Lower lobe of right lung (tissue), 2 donors: Measurements from ENCODE around the gene MAPK4. TPM values are rescaled to one million over a fixed set of nuclear protein-coding genes. Genes with fewer than 3 reads are reported as not detected.

ENCODE experiments used
- ATAC-seq, 2 donors: fragments of 200-7000 bp; cut with Tn5 transposase; one replicate each; pipeline ENCODE4 v1.9.1; 2020 to 2022; ENCODE audit warnings: mild to moderate bottlenecking in 2 of 2, moderate library complexity in 2 of 2
- DNase-seq: peaks from one replicate; pipeline ENCODE4 v3.0.0-alpha.2; 2020
- H3K27ac ChIP-seq: fragments of 200-600 bp; one replicate; pipeline ENCODE4 v1.8.0; 2022
- H3K27me3 ChIP-seq: fragments of 200-600 bp; one replicate; pipeline ENCODE4 v1.8.0; 2022; ENCODE audit warnings: low read depth
- H3K36me3 ChIP-seq: fragments of 200-600 bp; one replicate; pipeline ENCODE4 v1.8.0; 2022; ENCODE audit warnings: mild to moderate bottlenecking
- H3K4me1 ChIP-seq: fragments of 200-600 bp; one replicate; pipeline ENCODE4 v1.8.0; 2022
- H3K4me3 ChIP-seq: fragments of 200-600 bp; one replicate; pipeline ENCODE4 v1.8.0; 2022; ENCODE audit warnings: mild to moderate bottlenecking
- H3K9me3 ChIP-seq: fragments of 200-600 bp; one replicate; pipeline ENCODE4 v1.8.0; 2022
- CTCF ChIP-seq: fragments of 200-600 bp; IDR thresholded peaks from one replicate; pipeline ENCODE4 v1.8.0; 2022; ENCODE audit warnings: antibody characterized with exemption, mild to moderate bottlenecking
- intact Hi-C: fragments of 100-400 bp; cut with DNase I; formaldehyde crosslinking; loops from one replicate; pipeline ENCODE4 v1.11.0; 2022
- total RNA-seq: library from RNA; stranded (reverse); fragmentation: NEBNext Ultra II Directional; extraction: Animal tissue kit (Norgen Biotek cat#: 25700); gene quantifications from one replicate; pipeline ENCODE4 v1.2.1, GENCODE V29; 2021
- donor health status: DM: no; HTN: yes; CAD: no; lungs with severe emphysema.

The MAPK4 gene
- total RNA-seq, 1 donor from 2014 or later: 2.9 TPM

- Histone ChIP-seq H3K4me3 (no peak overlapping the region), H3K36me3 (no peaks in the 10 kb centered on the region), H3K9me3 (no peaks in the 10 kb centered on the region), H3K27ac (no peak overlapping the region), H3K27me3 (no peaks in the 10 kb centered on the region), H3K4me1 (no peaks in the 10 kb centered on the region)
- no peak for DNase-seq
- intact Hi-C loops: no loop called here
- ATAC-seq: no peak
- no peak for TF ChIP-seq CTCF
Measured at GRCh38 chr18:50717563-50717962, 157.7 kb downstream of the MAPK4 start.

- intact Hi-C loops: no loop called here
- ATAC-seq: no peak
Measured at GRCh38 chr18:50719471-50720324, 159.8 kb downstream of the MAPK4 start.

GRCh38 chr18:50720325-50720674 is 160.4 kb downstream of the MAPK4 start:
- no peak overlapping the region for H3K4me3 ChIP-seq
- no peak for TF ChIP-seq CTCF
- intact Hi-C loops: no loop called here
- no peak overlapping the region for H3K27ac ChIP-seq
- DNase-seq (no peak), ATAC-seq (no peak)
- H3K27me3 ChIP-seq: no peaks in the 10 kb centered on the region
- no peaks in the 10 kb centered on the region for H3K9me3 ChIP-seq
- H3K4me1 ChIP-seq: no peaks in the 10 kb centered on the region
- H3K36me3 ChIP-seq: no peaks in the 10 kb centered on the region

More at GRCh38 chr18:50719471-50720324, 159.8 kb downstream of the MAPK4 start:
- no peak for TF ChIP-seq CTCF
- Histone ChIP-seq H3K27me3 (no peaks in the 10 kb centered on the region), H3K27ac (no peak overlapping the region), H3K4me1 (no peaks in the 10 kb centered on the region), H3K9me3 (no peaks in the 10 kb centered on the region), H3K4me3 (no peak overlapping the region), H3K36me3 (no peaks in the 10 kb centered on the region)
- DNase-seq: no peak

- DNase-seq: no peak
- ATAC-seq: no peak
- intact Hi-C loops: no loop called here
- Histone ChIP-seq H3K9me3 (no peaks in the 10 kb centered on the region), H3K27ac (no peak overlapping the region), H3K4me3 (no peak overlapping the region), H3K4me1 (no peaks in the 10 kb centered on the region), H3K36me3 (no peaks in the 10 kb centered on the region), H3K27me3 (no peaks in the 10 kb centered on the region)
- TF ChIP-seq CTCF: no peak
Measured at GRCh38 chr18:50721006-50721405, 161.1 kb downstream of the MAPK4 start.

- intact Hi-C loops: no loop called here
- no peak for ATAC-seq
- Histone ChIP-seq H3K36me3 (no peaks in the 10 kb centered on the region), H3K27ac (no peak overlapping the region), H3K4me3 (no peak overlapping the region), H3K27me3 (no peaks in the 10 kb centered on the region), H3K9me3 (no peaks in the 10 kb centered on the region), H3K4me1 (no peaks in the 10 kb centered on the region)
- no peak for DNase-seq
- TF ChIP-seq CTCF: no peak
Measured at GRCh38 chr18:50721451-50722120, 161.7 kb downstream of the MAPK4 start.
